TTC549 (cell line): Measurements from ENCODE around the gene MRTFB.

Experiments used
- FAIRE-seq: peaks from 2 replicates; lab custom pipeline; 2012; peaks lifted over from hg19 to GRCh38; lab: Jason Lieb, UNC

MRTFB gene

DNA sequence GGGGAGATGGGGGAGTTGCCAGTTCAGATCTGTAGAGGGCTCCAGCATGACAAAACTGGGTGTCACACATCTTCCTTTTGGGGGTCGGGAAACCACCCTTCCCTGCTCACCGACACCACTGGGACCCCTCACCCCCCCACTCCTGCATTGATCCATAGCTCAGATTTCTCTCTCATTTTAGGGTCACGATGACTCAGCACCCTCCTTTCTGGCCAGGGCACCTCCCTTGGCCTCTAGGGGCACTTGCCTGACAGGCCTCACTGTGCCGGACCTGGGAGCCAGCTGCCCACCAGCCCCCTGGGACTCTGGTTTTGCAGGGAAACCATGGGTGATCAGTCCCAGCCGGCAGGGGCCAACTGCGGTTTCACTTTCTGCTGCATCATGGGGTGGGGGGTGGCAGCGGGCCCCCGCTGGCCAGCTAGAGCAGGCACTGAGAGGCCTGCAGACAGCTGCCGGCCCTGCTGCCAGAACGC, 239.4 kb downstream of the MRTFB start:
- no peak for FAIRE-seq

DNA sequence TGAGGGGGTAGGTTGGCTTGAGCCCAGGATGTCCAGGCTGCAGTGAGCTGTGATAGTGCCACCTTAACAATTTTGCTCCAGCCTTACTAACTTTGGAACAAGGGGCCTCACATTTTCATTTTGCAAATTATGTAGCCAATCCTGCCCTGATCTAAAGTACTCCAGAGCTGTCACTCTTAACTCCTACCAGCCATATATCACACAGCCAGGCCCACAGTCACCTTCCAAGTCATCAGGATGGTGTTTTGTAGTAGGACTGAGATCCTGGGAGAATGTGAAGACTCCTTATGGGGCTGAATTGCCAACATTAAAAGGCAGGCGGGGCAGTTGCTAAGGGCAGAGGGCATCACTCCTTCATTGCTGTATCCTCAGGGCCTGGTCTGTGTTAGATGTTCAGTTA, 243.0 kb downstream of the MRTFB start:
- FAIRE-seq: no peak

DNA sequence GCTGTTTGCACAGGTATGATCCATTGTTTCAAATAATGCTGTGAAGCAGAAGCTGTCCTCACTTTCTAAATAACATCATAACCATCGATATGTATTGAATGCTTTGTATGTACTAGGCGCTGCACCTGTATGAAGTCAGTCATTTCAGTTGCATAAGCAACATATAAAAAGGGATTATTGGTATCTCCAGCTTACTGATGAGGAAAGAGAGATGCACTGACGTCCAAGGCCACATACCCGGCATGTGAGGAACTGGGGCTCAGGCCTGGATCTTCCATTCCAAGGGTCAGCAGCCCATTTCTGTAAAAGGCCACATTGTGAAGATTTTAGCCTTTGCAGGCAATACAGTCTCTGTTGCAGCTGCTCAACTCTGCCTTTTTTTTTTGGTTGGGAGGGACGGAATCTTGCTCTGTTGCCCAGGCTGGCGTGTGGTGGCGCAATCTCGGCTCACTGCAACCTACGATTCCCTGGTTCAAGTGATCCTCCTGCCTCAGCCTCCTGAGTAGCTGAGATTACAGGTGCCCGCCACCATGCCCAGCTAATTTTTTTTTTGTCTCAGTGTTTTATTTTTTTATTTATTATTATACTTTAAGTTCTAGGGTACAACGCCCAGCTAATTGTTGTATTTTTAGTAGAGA, 244.7 kb downstream of the MRTFB start:
- no peak for FAIRE-seq
